NCI-H460 (cell line): ENCODE data around the gene KLF2. TPM values are rescaled to one million over a fixed set of nuclear protein-coding genes. Genes with fewer than 3 reads are reported as not detected.
"Not testable (repeated sequence)": the region's sequence is repeated elsewhere in the genome, so short reads cannot be mapped to it uniquely, and the experiment has no call there.

Source experiments
- DNase-seq: peaks from one replicate; pipeline ENCODE4 v3.0.0-alpha.2; 2016; ENCODE audit warnings: low read depth; ENCODE audit errors: extremely low read depth
- total RNA-seq: library from RNA; depleted of rRNA; stranded (reverse); fragments of >200 nt; shearing (Covaris generic); gene quantifications from 2 replicates; pipeline ENCODE4 v1.2.3, GENCODE V29; 2014

Gene KLF2
- total RNA-seq, 1 experiment from 2014 or later: 13.5 TPM

- no peak for DNase-seq
These were observed 10.6 kb downstream of the KLF2 start for GRCh38 chr19:16335226-16335625.

- DNase-seq: no peak
These were observed 11.9 kb downstream of the KLF2 start for GRCh38 chr19:16336571-16336970.

- DNase-seq: no peak
These were observed 13.3 kb downstream of the KLF2 start for GRCh38 chr19:16337809-16338469.

GRCh38 chr19:16338470-16339360, 14.1 kb downstream of the KLF2 start:
- DNase-seq: no peak

GRCh38 chr19:16339361-16339725, 14.7 kb downstream of the KLF2 start:
- no peak for DNase-seq

- DNase-seq: no peak
These were observed 15.5 kb downstream of the KLF2 start for GRCh38 chr19:16340092-16340491.

- DNase-seq: no peak
These were observed 16.0 kb downstream of the KLF2 start for GRCh38 chr19:16340654-16341053.

GRCh38 chr19:16342002-16342715, 17.5 kb downstream of the KLF2 start:
- no peak for DNase-seq

GRCh38 chr19:16343156-16343555, 18.5 kb downstream of the KLF2 start:
- DNase-seq: no peak

- no peak for DNase-seq
These were observed 20.8 kb downstream of the KLF2 start for GRCh38 chr19:16345457-16345856.

- not testable (repeated sequence) for DNase-seq
These were observed 22.5 kb downstream of the KLF2 start for GRCh38 chr19:16347099-16347498.

GRCh38 chr19:16347706-16348105, 23.1 kb downstream of the KLF2 start:
- DNase-seq: no peak

- no peak for DNase-seq
These were observed 25.0 kb downstream of the KLF2 start for GRCh38 chr19:16349551-16350152.

GRCh38 chr19:16351133-16351809, 26.6 kb downstream of the KLF2 start:
- DNase-seq: no peak

- no peak for DNase-seq
These were observed 30.8 kb downstream of the KLF2 start for GRCh38 chr19:16355293-16356043.

- DNase-seq: no peak
These were observed 33.8 kb downstream of the KLF2 start for GRCh38 chr19:16358456-16358855.

GRCh38 chr19:16359074-16359473, 34.4 kb downstream of the KLF2 start:
- DNase-seq: no peak

- no peak for DNase-seq
These were observed 35.3 kb downstream of the KLF2 start for GRCh38 chr19:16359964-16360363.

- DNase-seq: no peak
These were observed 36.1 kb downstream of the KLF2 start for GRCh38 chr19:16360738-16361137.

GRCh38 chr19:16361254-16361653, 36.6 kb downstream of the KLF2 start:
- no peak for DNase-seq
